GM06990 (cell line): ENCODE measurements around the gene COX5B.

Source experiments
- DNase-seq: peaks from one replicate; pipeline ENCODE4 v3.0.0-alpha.2; 2011; ENCODE audit not compliant: insufficient read length; ENCODE audit errors: extremely low read depth
- H3K27me3 ChIP-seq: replicated peaks from 2 replicates; pipeline ENCODE4 v1.6.0; 2011; ENCODE audit warnings: low read length; ENCODE audit not compliant: control insufficient read depth, insufficient read depth
- H3K36me3 ChIP-seq: 2 replicates; pipeline ENCODE4 v1.5.1; 2011; ENCODE audit warnings: low read length; ENCODE audit not compliant: control insufficient read depth, insufficient read depth
- H3K4me3 ChIP-seq: replicated peaks from 2 replicates; pipeline ENCODE4 v1.5.1; 2011; ENCODE audit warnings: low read depth, mild to moderate bottlenecking, control low read depth, low read length
- CTCF ChIP-seq: IDR thresholded peaks from 2 replicates; pipeline ENCODE4 v1.5.1; 2011; ENCODE audit warnings: low read length, control low read depth, mild to moderate bottlenecking, inconsistent platforms; ENCODE audit not compliant: insufficient read depth, poor library complexity, severe bottlenecking

COX5B gene

GRCh38 chr2:97657986-97658690 is 12.3 kb downstream of the COX5B start:
- H3K36me3 ChIP-seq, result peaks cover 29% of the 10 kb centered on the region
- DNase-seq, result no peak
- H3K27me3 ChIP-seq, result no peaks in the 10 kb centered on the region
- no peak overlapping the region for H3K4me3 ChIP-seq
- no peak for TF ChIP-seq CTCF

DNA sequence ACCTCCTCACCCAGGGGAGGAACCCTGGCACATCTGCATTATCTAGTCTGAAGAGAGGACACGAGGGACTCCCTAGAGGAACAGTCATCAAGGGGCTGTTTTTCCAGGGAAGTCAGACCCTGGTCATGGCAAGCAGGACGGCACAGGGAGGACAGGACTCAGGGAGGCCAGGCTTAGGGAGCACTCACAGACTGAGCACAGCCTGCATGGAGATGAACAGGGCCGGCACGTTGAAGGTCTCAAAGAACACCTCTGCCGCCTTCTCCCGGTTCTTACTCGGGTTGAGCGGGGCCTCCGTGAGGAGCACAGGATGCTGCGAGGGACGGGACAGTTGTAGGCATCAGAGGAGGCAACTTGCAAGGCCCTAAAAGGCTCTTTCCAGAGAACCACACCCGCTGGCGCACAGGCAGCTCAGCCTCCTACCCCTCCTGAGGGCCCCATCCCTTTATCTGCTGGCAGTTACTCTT is 12.9 kb downstream of the COX5B start:
- Histone ChIP-seq H3K36me3 (peaks cover 29% of the 10 kb centered on the region), H3K4me3 (no peak overlapping the region), H3K27me3 (no peaks in the 10 kb centered on the region)
- no peak for TF ChIP-seq CTCF
- DNase-seq, result no peak

DNA sequence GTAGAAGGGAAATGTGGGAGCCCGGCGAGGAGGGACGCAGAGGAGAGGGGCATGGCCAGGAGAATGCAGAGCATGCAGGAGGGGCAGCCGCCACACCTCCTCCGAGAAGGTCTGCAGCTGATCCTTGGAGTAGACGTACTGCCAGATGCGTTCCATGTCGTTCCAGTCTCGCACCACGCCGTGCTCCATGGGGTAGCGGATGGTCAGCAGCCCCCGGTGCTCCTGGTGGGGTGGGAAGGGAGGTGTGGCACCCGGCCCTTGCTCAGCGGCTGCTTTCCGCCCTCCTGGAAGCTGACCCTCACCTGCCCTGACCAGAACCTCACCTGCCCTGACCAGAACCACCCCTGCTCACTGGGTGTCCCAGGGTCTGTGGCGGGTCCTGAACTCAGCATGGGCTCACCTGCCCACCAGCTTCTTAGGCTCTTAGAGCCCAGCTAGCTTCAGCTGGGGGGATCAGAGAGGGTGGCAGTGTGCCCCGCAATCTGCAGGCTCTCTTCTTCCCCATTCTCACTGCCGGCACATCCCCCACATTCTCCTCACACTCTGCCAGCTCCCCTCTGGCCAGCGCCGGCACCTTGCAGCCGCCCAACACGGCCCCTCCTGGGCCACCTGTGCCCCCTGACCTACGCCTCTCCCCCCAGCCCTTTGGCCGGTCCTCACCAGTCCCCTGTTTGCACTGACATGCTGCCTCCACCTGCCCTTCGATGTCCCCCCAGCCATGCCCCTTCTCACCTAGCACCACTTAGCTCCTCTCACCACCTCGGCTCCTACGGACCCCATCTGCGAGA is 13.6 kb downstream of the COX5B start:
- TF ChIP-seq CTCF, result no peak
- DNase-seq, result no peak
- no peaks in the 10 kb centered on the region for H3K27me3 ChIP-seq
- peaks cover 29% of the 10 kb centered on the region for H3K36me3 ChIP-seq
- H3K4me3 ChIP-seq, result no peak overlapping the region

GRCh38 chr2:97660044-97660774 is 14.3 kb downstream of the COX5B start:
- no peak for TF ChIP-seq CTCF
- H3K27me3 ChIP-seq, result no peaks in the 10 kb centered on the region
- no peak overlapping the region for H3K4me3 ChIP-seq
- H3K36me3 ChIP-seq, result peaks cover 29% of the 10 kb centered on the region
- DNase-seq, result no peak

DNA sequence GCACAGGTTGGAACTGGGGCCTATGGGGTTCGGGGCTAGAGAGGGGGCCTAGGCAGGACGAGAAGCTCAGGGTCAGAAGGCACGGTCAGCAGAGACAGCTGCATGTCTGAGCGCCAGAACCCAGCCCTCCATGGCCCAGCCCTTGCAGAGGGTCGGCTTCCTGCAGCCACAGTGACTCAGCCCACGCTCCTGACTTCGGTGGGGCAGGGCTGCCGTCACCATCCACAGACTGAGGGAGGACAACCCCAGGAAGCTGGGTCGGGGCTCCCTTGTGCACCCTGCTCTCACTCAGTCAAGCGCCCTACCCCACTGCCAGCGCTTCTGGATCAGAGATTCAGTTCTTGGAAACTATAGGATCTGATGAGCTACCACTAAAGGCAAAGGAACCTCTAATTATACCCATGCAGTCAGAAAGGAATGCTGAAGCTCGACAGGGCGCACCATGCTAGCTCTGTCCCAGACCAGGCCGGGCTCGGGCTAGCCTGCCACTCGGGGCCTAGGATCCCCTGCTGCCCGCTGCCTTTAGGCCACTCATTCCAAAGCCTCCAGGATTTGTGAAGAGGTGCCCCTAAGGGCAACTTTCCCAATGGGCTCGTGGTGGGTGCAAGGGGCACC is 15.0 kb downstream of the COX5B start:
- Histone ChIP-seq H3K27me3 (no peaks in the 10 kb centered on the region), H3K36me3 (peaks cover 29% of the 10 kb centered on the region), H3K4me3 (no peak overlapping the region)
- TF ChIP-seq CTCF, result no peak
- no peak for DNase-seq
